OCI-LY1 (cell line): ENCODE data around the gene RGS14.

Experiments used
- H2AFZ ChIP-seq: fragments of 200-600 bp; sonication (generic), shearing (Covaris generic); 2 replicates; pipeline ENCODE4 v1.6.0; 2014; ENCODE audit warnings: antibody characterized with exemption, mild to moderate bottlenecking, low read length
- H3F3A ChIP-seq: fragments of 200-600 bp; sonication (generic), shearing (Covaris generic); 2 replicates; pipeline ENCODE4 v1.6.0; 2014; ENCODE audit warnings: mild to moderate bottlenecking, antibody characterized with exemption, low read length, moderate library complexity; ENCODE audit not compliant: insufficient read depth
- H3K27ac ChIP-seq: fragments of 200-600 bp; sonication (generic); 2 replicates; pipeline ENCODE4 v1.5.1; 2014; ENCODE audit warnings: low read length, mixed run types, mild to moderate bottlenecking, low read depth; ENCODE audit not compliant: poor library complexity, severe bottlenecking
- H3K27me3 ChIP-seq: fragments of 200-600 bp; sonication (generic); 2 replicates; pipeline ENCODE4 v1.6.0; 2014; ENCODE audit warnings: antibody characterized with exemption, mild to moderate bottlenecking, low read length, moderate library complexity; ENCODE audit not compliant: insufficient read depth
- H3K36me3 ChIP-seq: fragments of 200-600 bp; sonication (generic); 2 replicates; pipeline ENCODE4 v1.6.1; 2014; ENCODE audit warnings: mild to moderate bottlenecking, antibody characterized with exemption, low read length, moderate library complexity, mixed read lengths; ENCODE audit not compliant: insufficient read depth
- H3K4me1 ChIP-seq: fragments of 200-600 bp; sonication (generic); 2 replicates; pipeline ENCODE4 v1.5.1; 2014; ENCODE audit warnings: mild to moderate bottlenecking, low read length, moderate library complexity; ENCODE audit not compliant: insufficient read depth, severe bottlenecking
- H3K4me2 ChIP-seq: fragments of 200-600 bp; sonication (generic), shearing (Covaris generic); 2 replicates; pipeline ENCODE4 v1.6.1; 2014; ENCODE audit warnings: low read length
- H3K4me3 ChIP-seq: fragments of 200-600 bp; sonication (generic); 2 replicates; pipeline ENCODE4 v1.5.1; 2014; ENCODE audit warnings: low read length, low read depth, mild to moderate bottlenecking, mixed read lengths; ENCODE audit not compliant: poor library complexity, severe bottlenecking
- H3K79me2 ChIP-seq: fragments of 200-600 bp; shearing (Covaris generic); 2 replicates; pipeline ENCODE4 v1.6.1; 2016; ENCODE audit warnings: mixed run types, low read length, mixed read lengths; ENCODE audit not compliant: insufficient read depth
- H3K9ac ChIP-seq: fragments of 200-600 bp; sonication (generic), shearing (Covaris generic); 2 replicates; pipeline ENCODE4 v1.6.1; 2014; ENCODE audit warnings: mild to moderate bottlenecking, low read length, mixed read lengths
- H3K9me2 ChIP-seq: fragments of 200-600 bp; sonication (generic), shearing (Covaris generic); 2 replicates; pipeline ENCODE4 v1.6.1; 2014; ENCODE audit warnings: low read depth, mild to moderate bottlenecking, low read length, mixed read lengths
- H3K9me3 ChIP-seq: fragments of 200-600 bp; shearing (Covaris generic); 2 replicates; pipeline ENCODE4 v1.6.1; 2014; ENCODE audit warnings: low read length, mixed read lengths
- H4K20me1 ChIP-seq: fragments of 200-600 bp; sonication (generic), shearing (Covaris generic); 2 replicates; pipeline ENCODE4 v1.6.0; 2016; ENCODE audit warnings: mild to moderate bottlenecking, low read length; ENCODE audit not compliant: insufficient read depth
- CTCF ChIP-seq: fragments of 200-600 bp; sonication (generic), shearing (Covaris generic); IDR thresholded peaks from 2 replicates; pipeline ENCODE4 v1.5.1; 2017; ENCODE audit warnings: mild to moderate bottlenecking, antibody characterized with exemption, low read length, moderate library complexity, mixed read lengths
- EZH2 ChIP-seq: fragments of 200-600 bp; sonication (generic), shearing (Covaris generic); IDR thresholded peaks from 2 replicates; pipeline ENCODE4 v1.8.0; 2017; ENCODE audit warnings: borderline replicate concordance, mixed run types, mild to moderate bottlenecking, antibody characterized with exemption, low read length, moderate library complexity, mixed read lengths

Gene RGS14

GRCh38 chr5:177421062-177421798 lies 63.5 kb downstream of the RGS14 start:
- no peak overlapping the region for H3K4me3 ChIP-seq
- H3K36me3 ChIP-seq, result no peaks in the 10 kb centered on the region
- no peaks in the 10 kb centered on the region for H3K27me3 ChIP-seq
- H3K9ac ChIP-seq, result no peak overlapping the region
- H4K20me1 ChIP-seq, result no peaks in the 10 kb centered on the region
- H3K9me2 ChIP-seq, result no peaks in the 10 kb centered on the region
- H3K9me3 ChIP-seq, result no peaks in the 10 kb centered on the region
- TF ChIP-seq CTCF, result no peak
- TF ChIP-seq EZH2, result no peak
- H3K27ac ChIP-seq, result no peak overlapping the region
- no peak overlapping the region for H3K4me2 ChIP-seq
- no peaks in the 10 kb centered on the region for H3K79me2 ChIP-seq
- no peak overlapping the region for H2AFZ ChIP-seq
- H3K4me1 ChIP-seq, result peaks cover 16% of the 10 kb centered on the region
- no peaks in the 10 kb centered on the region for H3F3A ChIP-seq
